Activated naive CD8-positive, alpha-beta T cell (primary cell): ENCODE data around the gene PTGER3.
"Not testable (repeated sequence)": the region's sequence is repeated elsewhere in the genome, so short reads cannot be mapped to it uniquely, and the experiment has no call there.

ENCODE experiments used
- H3K27ac Mint-ChIP-seq: one replicate; pipeline ENCODE4 v1.8.0; 2021; ENCODE audit warnings: mixed read lengths
- H3K27me3 Mint-ChIP-seq: one replicate; pipeline ENCODE4 v1.8.0; 2021; ENCODE audit warnings: mixed read lengths
- H3K36me3 Mint-ChIP-seq: one replicate; pipeline ENCODE4 v1.8.0; 2021; ENCODE audit warnings: mixed read lengths
- H3K4me1 Mint-ChIP-seq: one replicate; pipeline ENCODE4 v1.8.0; 2021; ENCODE audit warnings: low read depth, mixed read lengths
- H3K4me3 Mint-ChIP-seq: one replicate; pipeline ENCODE4 v1.8.0; 2021; ENCODE audit warnings: mild to moderate bottlenecking, mixed read lengths
- H3K9me3 Mint-ChIP-seq: one replicate; pipeline ENCODE4 v1.8.0; 2021; ENCODE audit warnings: low read depth, mixed read lengths

PTGER3 gene

DNA sequence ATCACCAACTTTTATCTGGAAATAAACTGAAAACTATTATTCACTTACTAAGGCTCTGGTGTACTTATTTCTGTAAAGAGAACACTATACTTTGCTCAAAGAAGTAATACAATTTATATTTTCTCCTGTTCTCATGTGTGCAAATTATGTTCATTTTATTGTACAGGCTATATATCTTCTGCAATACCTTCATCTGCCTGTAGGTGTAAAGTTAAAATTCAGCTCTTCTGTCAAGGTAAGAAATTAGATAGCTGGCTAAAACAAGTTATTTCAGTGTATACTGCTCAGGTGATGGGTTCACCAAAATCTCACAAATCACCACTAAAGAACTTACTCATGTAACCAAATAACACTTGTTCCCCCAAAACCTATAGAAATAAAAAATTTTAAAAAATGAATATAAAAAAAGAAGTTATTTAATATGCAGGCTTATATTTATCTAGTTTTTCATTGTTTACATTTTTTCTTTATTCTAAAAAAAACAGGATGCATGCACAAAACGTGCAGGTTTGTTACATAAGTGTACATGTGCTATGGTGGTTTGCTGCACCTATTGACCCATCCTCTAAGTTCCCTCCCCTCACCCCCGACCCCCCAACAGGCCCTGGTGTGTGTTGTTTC, 81.5 kb downstream of the PTGER3 start:
- Mint-ChIP-seq H3K27ac (no peak overlapping the region), H3K9me3 (peaks cover 3% of the 10 kb centered on the region), H3K4me3 (no peak overlapping the region), H3K4me1 (no peaks in the 10 kb centered on the region), H3K36me3 (no peaks in the 10 kb centered on the region), H3K27me3 (peaks cover 7% of the 10 kb centered on the region)

GRCh38 chr1:70963374-70963773, 84.2 kb downstream of the PTGER3 start:
- H3K4me3 Mint-ChIP-seq, result no peak overlapping the region
- no peaks in the 10 kb centered on the region for H3K4me1 Mint-ChIP-seq
- H3K9me3 Mint-ChIP-seq, result peaks cover 3% of the 10 kb centered on the region
- peaks cover 5% of the 10 kb centered on the region for H3K27me3 Mint-ChIP-seq
- H3K27ac Mint-ChIP-seq, result no peak overlapping the region
- no peaks in the 10 kb centered on the region for H3K36me3 Mint-ChIP-seq

DNA sequence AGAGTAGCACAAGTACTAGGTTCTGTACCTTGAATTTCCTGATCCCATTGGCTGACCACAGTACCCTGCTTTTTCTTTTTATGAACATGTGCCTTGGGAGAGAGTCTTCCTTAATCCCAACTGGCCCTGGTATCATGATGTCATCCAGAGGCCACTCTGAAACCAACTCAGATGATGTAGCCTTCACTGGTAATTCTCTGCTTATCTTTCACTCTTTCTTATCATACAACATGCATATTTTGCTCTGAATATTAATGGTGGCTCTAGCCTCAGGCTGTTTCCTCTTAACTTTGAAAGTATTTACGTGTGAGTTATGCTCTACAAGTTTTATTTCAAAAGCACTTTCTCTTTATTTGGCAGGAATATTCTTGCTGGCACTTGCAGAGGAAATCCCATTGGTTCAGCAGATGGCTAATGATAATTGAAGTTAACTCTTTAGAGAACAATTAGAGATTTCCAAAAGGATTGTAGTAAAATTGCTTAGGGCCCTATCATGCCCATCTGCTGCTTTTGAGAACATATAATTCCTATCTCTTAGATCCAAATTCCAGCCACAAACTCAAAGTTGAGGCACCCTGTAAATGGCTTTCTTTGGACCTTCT, 86.1 kb downstream of the PTGER3 start:
- Mint-ChIP-seq H3K27ac (no peak overlapping the region), H3K4me1 (no peaks in the 10 kb centered on the region), H3K4me3 (no peak overlapping the region), H3K27me3 (peaks cover 3% of the 10 kb centered on the region), H3K9me3 (peaks cover 3% of the 10 kb centered on the region), H3K36me3 (no peaks in the 10 kb centered on the region)

- no peak overlapping the region for H3K27ac Mint-ChIP-seq
- H3K4me3 Mint-ChIP-seq, result no peak overlapping the region
- H3K4me1 Mint-ChIP-seq, result no peaks in the 10 kb centered on the region
- H3K36me3 Mint-ChIP-seq, result no peaks in the 10 kb centered on the region
- no peaks in the 10 kb centered on the region for H3K9me3 Mint-ChIP-seq
- H3K27me3 Mint-ChIP-seq, result peaks cover 3% of the 10 kb centered on the region
Observed at GRCh38 chr1:70948396-70949017, 99.1 kb downstream of the PTGER3 start.

GRCh38 chr1:70947835-70948234, 99.8 kb downstream of the PTGER3 start:
- Mint-ChIP-seq H3K27ac (no peak overlapping the region), H3K9me3 (no peaks in the 10 kb centered on the region), H3K4me1 (no peaks in the 10 kb centered on the region), H3K4me3 (no peak overlapping the region), H3K27me3 (peaks cover 3% of the 10 kb centered on the region), H3K36me3 (no peaks in the 10 kb centered on the region)

GRCh38 chr1:70945676-70946075, 101.9 kb downstream of the PTGER3 start:
- no peaks in the 10 kb centered on the region for H3K4me1 Mint-ChIP-seq
- no peaks in the 10 kb centered on the region for H3K9me3 Mint-ChIP-seq
- peaks cover 3% of the 10 kb centered on the region for H3K27me3 Mint-ChIP-seq
- no peak overlapping the region for H3K4me3 Mint-ChIP-seq
- no peak overlapping the region for H3K27ac Mint-ChIP-seq
- H3K36me3 Mint-ChIP-seq, result no peaks in the 10 kb centered on the region

DNA sequence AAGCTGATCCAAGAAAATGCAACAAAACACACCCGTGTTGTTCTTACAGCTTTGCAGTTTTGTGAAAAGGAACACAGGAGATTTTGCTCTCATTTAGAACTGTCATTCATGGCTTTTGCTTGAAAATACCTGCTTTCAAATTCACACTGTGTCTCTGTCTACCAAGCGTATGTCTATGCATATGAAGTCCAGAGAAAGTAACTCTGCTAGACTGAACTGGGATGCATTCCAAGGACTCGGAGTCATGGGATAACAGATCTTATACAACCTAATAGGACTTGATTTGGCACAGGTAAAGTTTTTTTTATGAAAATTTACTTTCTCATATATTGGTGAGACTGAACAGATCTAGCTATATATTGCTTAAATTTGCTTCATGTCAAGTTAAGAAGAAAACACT, 102.4 kb downstream of the PTGER3 start:
- Mint-ChIP-seq H3K9me3 (peaks cover 3% of the 10 kb centered on the region), H3K4me1 (no peaks in the 10 kb centered on the region), H3K27me3 (peaks cover 4% of the 10 kb centered on the region), H3K4me3 (no peak overlapping the region), H3K27ac (no peak overlapping the region), H3K36me3 (no peaks in the 10 kb centered on the region)

DNA sequence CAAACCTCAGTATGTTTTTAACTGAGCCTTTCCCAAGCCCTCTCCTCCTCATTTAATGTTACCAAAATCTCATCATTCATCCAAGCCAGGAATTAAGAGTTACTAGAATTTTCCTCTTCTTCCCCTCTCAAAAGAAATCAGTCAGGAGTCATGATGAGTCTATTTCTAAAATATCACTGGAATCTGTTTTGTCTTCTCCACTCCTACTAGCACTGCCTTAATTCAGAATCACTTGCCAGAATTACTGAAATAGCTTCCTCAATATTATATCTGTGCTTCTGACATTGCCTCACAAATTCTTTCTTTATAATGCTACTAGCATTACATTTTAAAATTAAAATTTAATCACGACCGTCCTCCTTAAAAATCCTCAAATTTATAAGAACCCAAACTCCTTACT, 106.1 kb downstream of the PTGER3 start:
- no peak overlapping the region for H3K4me3 Mint-ChIP-seq
- H3K9me3 Mint-ChIP-seq, result peaks cover 7% of the 10 kb centered on the region
- H3K27ac Mint-ChIP-seq, result no peak overlapping the region
- H3K27me3 Mint-ChIP-seq, result peaks cover 2% of the 10 kb centered on the region
- no peaks in the 10 kb centered on the region for H3K36me3 Mint-ChIP-seq
- H3K4me1 Mint-ChIP-seq, result no peaks in the 10 kb centered on the region

DNA sequence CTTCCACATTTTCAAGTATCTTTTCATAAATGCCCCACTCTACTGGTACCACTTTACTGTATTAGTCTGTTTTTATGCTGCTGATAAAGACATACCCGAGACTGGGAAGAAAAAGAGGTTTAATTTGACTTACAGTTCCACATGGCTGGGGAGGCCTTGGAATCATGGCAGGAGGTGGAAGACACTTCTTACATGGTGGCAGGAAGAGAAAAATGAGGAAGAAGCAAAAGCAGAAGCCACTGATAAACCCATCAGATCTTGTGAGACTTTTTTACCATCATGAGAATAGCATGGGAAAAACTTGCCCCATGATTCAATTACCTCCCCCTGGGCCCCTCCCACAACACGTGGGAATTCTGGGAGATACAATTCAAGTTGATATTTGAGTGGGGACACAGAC, 107.2 kb downstream of the PTGER3 start:
- H3K4me1 Mint-ChIP-seq, H3K27me3 Mint-ChIP-seq, H3K4me3 Mint-ChIP-seq, H3K27ac Mint-ChIP-seq, H3K9me3 Mint-ChIP-seq, H3K36me3 Mint-ChIP-seq: not testable (repeated sequence)

DNA sequence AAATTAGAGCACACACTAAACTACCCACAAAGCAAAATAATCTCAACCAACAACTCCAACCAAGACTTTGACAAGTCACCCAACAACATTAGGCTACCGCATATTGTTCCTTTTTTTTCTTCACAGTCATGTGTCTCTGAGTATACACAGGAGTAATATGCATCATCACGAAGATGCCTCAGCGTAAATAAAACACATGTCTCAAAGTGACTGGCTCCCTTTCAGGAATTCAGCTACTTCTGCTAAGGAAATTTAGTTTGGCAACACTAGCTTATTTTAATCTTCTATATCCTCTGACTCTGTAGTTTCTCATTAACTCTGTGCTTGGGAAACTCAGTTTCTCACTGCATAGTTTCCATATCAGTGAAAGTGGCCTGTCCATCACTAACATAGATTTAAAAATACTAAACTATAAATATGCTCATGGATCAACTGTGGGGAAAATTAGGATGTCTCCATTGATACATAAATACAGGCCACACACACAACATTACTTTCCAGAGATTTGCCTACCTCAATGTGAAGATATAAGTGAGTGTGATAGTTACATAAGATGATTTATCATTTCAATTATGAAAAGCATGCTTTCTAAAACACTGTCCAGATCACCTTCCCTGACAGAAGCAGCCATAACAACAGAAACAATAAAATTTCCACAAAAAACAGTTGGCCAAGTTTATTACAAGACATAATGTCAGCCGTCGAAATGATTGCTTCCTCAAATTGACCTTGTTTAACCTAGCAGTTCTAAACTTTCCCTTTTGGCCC, 113.2 kb downstream of the PTGER3 start:
- Mint-ChIP-seq H3K27me3 (no peaks in the 10 kb centered on the region), H3K4me1 (no peaks in the 10 kb centered on the region), H3K27ac (no peak overlapping the region), H3K9me3 (no peaks in the 10 kb centered on the region), H3K36me3 (no peaks in the 10 kb centered on the region), H3K4me3 (no peak overlapping the region)

- Mint-ChIP-seq H3K27ac (no peak overlapping the region), H3K4me3 (no peak overlapping the region), H3K9me3 (no peaks in the 10 kb centered on the region), H3K27me3 (peaks cover 3% of the 10 kb centered on the region), H3K4me1 (no peaks in the 10 kb centered on the region), H3K36me3 (no peaks in the 10 kb centered on the region)
Observed at GRCh38 chr1:70930062-70930461, 117.6 kb downstream of the PTGER3 start.

DNA sequence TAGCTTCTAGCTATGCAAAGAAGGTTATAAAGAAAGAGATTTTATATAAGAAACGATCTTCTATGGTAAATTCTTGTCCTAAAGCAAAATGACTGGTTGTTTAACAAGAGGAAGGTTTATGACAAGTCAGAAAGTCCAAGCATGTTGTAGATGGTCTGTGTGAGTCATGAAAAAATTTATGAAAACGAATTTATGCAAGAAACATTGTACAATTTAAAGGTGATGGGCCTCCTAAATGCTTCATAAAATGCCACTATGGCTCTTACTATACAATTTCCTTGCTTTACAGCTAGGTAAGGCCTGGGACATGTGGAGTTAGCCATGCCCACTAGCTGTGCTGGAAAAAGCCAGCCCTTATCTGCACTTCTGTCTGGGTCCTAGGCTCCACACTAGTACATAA, 125.4 kb downstream of the PTGER3 start:
- H3K27ac Mint-ChIP-seq, result no peak overlapping the region
- H3K4me3 Mint-ChIP-seq, result no peak overlapping the region
- peaks cover 2% of the 10 kb centered on the region for H3K27me3 Mint-ChIP-seq
- no peaks in the 10 kb centered on the region for H3K36me3 Mint-ChIP-seq
- peaks cover 18% of the 10 kb centered on the region for H3K9me3 Mint-ChIP-seq
- no peaks in the 10 kb centered on the region for H3K4me1 Mint-ChIP-seq
